ENCODE results near the gene MYO16.

- TF ChIP-seq GATA2 (IDR thresholded peaks at IDR 0.05; ENCODE audit: low read depth, low read length) (no peak), GATA3 (IDR thresholded peaks at IDR 0.05; ENCODE audit: low read depth, low read length) (no peak)
Measured at GRCh38 chr13:108785844-108786243, 156.4 kb downstream of the MYO16 start.
